GDM1 (cell line): ENCODE data around the gene MYG1.

Experiments used
- DNase-seq: peaks from one replicate; lab custom pipeline; 2025; lab: John Stamatoyannopoulos, UW

The MYG1 gene, protein sequence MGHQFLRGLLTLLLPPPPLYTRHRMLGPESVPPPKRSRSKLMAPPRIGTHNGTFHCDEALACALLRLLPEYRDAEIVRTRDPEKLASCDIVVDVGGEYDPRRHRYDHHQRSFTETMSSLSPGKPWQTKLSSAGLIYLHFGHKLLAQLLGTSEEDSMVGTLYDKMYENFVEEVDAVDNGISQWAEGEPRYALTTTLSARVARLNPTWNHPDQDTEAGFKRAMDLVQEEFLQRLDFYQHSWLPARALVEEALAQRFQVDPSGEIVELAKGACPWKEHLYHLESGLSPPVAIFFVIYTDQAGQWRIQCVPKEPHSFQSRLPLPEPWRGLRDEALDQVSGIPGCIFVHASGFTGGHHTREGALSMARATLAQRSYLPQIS

DNA sequence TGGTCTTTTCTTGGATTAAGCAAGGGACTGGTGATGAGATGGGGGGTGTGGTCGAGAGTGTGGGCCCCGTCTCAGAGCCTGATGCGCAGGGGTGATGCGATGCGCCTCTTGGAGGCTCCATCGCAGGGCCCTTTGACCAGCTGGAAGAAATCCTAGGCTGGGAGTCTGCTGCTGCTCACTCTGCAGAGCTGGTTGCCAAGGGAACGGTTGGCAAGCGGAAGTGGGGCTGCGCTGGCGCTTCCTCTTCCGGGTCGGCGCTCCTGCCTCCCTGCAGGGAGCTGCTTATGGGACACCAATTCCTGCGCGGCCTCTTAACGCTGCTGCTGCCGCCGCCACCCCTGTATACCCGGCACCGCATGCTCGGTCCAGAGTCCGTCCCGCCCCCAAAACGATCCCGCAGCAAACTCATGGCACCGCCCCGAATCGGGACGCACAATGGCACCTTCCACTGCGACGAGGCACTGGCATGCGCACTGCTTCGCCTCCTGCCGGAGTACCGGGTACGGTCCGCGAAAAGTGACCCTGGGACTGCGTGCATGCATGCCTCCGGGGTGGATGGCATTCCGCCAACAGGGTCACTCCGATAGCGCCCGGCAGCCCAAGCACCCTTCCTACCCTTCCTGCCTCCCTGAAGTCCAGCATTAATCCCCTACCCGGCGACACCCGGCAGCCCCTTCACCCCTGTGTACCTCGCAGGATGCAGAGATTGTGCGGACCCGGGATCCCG lies at the start of gene MYG1:
Gene MYG1, plus strand, starts transcription at position 242 of the 727 bp plus-strand sequence. Its CDS starts 43 bp downstream, at position 285.
- DNase-seq = peak; percentile 78

DNA sequence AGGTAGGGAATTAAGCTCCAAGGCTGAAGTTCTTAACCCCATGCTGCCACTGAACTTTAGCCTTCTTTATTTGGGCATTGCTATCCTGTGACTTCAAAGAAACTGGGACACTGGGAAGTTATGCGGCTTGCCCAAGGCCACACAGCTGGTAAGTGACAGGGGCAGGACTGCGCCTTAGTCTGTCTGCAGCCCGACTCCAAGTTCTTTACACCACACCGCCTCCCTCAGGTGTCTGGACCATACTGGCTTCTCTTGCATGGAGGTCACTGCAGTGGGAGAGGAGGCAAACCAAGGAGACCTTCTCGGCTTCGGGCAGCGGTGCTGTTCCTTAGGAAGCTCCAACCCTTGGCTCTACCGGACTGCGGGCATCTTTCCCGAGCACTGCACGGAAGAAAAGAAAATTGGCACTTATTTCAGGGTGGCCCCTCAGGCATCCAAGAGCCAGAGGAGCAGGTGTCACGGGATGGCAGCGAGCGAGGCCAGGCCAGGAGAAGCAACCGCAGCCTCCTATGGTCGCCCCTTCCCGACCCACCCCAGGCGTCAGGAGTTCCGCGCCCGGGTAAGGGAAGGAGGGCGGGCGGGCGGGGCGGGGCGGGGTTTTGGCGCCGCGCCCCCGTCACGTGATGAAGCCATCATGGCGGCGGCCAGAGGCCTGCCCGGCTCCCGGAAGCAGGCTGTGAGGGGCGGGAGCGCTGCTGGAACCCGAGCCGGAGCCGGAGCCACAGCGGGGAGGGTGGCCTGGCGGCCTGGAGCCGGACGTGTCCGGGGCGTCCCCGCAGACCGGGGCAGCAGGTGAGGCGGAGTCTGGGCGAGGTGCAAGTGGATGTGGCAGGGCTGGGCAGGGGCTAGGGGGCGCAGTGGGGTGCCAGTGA lies 47.8 kb upstream of the MYG1 start:
- DNase-seq = peak; percentile 64

DNA sequence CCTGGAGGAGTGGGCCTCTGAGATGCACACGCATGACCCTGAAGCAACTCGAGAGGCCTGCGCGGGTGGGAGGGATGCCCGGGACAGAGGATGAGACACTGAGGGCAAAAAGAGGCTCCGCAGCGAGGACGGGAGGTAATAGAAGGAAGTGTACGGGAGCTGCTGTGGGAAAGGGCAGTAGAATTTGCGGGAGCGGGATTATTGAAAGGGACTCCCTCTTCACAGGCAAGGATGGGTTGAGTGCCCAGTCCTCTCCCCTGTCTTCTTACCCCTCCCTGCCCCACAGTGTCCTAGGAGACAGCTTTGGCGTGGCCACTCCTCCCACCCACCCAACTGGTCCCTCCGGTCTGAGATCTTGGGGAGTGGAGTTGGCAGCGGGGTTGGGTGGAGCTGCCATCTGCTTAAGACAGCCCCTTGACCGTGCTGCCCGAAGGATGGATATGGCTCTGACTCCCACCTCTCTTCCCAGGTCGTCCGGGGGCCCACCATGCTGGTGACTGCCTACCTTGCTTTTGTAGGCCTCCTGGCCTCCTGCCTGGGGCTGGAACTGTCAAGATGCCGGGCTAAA lies 47.1 kb upstream of the MYG1 start:
- no peak for DNase-seq

DNA sequence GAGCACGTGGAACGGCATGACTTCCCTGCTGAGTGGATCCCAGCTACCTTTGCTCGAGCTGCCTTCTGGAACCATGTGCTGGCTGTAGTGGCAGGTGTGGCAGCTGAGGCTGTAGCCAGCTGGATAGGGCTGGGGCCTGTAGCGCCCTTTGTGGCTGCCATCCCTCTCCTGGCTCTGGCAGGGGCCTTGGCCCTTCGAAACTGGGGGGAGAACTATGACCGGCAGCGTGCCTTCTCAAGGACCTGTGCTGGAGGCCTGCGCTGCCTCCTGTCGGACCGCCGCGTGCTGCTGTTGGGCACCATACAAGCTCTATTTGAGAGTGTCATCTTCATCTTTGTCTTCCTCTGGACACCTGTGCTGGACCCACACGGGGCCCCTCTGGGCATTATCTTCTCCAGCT lies 46.2 kb upstream of the MYG1 start:
- DNase-seq = no peak

DNA sequence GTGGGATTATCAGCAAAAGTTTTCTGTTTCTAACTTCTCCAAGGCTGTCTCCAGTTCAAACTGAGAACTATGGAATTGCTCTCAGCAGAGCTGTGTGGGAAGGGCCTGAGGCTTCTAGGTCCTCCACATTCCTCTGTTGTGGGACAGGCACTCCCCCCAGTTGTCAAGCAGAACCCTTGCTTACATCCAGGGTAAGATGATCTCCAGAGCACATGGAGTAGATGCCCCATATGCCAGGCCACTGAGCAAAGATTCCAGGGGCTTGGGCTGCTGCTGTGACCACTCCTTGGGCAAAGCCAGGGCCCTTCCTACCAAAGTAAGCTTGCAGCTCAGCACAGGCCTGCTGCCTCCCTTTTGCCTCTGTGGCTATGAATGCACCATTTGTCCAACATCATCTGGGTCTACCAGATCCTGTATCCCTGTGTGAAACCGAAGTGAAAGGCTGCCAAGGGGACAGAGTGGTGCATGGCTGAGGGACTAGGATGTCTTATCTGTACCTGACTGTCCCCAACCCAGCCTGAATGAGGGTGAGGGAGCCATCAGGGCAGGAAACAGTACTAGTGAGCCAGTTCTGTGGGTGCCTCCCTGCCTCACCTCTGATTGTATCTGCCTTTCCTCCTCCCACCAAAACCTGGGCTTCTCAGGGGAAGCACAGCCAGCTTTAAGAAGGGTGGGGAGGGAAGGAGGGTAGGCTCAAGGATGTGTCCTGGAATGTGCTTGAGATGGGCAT lies 44.5 kb upstream of the MYG1 start:
- DNase-seq = no peak

DNA sequence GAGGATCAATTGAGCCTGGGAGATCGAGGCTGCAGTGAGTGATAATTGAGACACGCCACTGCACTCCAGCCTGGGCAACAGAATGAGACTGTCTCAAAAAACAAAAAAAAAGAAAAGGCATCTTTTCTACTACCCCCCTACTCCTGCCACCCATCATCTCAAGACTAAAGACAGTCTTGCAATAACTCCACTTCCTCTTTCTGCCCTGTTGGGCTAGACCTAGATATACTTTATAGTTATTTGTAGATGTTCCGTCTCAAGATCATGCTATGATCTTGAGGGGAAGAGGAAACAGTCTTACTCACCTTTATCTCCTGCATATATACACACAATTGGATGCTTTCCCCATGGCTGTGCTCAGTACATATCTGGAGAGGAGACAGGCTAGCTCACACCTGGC lies 43.5 kb upstream of the MYG1 start:
- DNase-seq = peak; percentile 34

DNA sequence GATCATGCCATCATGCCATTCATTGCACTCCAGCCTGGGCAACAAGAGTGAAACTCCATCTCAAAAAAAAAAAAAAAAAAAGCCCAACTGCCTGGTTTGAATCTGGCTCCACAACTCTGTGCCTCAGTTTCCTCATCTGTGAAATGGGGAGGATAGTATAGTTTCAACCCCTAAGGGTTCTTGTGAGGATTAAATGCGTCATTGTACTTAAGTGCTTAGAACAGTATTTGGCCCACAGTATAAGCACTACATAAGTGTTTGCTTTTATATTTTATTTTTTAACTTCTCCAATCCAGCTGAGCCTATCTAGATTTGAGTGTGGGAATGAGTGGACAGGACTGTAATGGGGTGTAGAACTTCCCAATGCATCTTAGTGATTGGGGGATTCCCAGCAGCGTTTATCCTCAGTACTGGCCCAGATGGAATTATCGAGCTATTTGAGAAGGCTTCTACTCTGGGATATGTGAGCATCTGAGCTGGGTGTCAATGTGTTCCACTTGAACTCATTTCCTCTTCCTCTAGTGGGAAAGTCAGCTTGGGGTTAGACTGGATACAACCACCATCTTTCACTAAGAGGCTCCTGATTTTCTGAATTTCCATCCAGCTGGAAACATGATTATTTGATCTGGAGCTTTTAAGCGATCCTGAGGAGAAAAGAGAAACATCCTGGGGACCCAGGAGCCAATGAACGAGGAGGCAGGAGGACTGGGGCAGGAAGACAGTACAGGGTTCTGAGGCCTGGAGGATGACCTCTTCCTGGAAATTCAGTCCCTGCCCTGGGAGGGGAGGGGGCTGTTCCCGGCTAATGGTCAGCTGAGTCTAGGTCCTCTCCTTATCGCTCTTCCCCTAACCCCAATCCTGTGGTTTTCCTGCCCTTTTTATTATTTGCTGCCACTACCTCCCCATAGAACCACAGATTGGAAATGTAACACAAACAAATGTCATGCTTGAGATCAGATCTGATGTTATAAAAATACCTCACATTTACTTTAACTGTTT lies 40.7 kb upstream of the MYG1 start:
- no peak for DNase-seq

DNA sequence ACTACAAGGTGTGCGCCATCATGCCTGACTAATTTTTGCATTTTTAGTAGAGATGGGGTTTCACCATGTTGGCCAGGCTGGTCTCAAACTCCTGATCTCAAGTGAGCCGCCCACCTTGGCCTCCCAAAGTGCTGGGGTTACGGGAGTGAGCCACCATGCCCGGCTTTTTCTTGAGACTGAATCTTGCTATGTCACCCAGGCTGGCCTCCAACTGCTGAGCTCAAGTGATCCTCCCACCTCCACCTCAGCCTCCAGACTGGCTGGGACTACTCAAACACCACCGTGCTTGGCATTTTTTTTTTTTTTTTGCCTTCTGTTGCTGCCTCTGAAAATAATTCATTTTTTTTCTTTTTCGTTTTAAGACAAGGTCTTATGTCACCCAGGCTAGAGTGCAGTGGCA lies 39.6 kb upstream of the MYG1 start:
- no peak for DNase-seq

DNA sequence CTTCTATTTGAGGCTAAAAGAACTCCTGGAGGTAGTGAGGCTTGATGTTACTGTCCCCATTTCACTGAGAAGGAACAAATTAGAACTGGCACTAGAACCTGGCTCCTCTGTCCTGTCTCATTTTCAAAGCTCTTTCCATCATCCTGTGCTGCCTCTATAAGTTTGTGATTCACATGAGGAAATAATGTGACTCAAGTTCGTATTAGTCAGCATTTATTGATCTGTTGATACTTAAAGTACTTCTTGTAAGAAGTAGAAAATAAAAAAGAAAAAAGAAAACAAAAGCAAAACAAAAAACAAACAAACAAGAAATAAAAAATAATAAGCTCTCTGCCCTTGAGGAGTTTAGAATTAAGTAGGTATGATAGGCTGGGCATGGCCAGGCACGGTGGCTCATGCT lies 33.7 kb upstream of the MYG1 start:
- DNase-seq = no peak

DNA sequence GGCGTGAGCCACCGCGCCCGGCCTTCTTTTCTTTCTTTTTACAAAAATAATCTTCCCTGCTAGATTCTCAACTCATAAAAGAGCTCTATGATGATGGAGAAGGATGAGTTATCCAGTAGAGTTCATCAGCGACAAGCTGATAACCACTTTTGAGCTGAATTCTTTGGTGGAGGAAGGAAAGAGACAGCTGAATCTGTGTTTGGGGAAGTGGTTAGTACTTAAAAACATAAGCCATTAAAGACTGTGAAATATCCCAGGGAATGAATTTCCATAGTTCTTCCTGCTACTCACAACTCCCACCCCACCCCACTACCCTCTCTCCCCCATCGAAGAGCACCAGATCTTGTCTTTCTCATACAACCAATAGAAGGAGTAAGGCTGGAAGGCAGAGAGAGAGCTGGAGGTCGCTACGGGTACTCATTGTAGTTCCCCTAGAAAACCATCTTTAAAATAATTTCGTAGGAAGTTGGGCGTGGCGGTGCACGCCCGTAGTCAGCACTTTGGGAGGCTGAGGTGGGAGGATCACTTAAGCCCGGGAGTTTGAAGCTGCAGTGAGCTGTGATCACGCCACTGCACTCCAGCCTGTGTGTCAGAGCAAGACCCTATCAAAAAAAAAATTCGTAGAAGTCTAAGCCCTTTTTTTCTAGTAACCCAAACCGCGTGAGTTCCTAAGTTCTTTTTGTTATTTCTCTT lies 32.0 kb upstream of the MYG1 start:
- no peak for DNase-seq

DNA sequence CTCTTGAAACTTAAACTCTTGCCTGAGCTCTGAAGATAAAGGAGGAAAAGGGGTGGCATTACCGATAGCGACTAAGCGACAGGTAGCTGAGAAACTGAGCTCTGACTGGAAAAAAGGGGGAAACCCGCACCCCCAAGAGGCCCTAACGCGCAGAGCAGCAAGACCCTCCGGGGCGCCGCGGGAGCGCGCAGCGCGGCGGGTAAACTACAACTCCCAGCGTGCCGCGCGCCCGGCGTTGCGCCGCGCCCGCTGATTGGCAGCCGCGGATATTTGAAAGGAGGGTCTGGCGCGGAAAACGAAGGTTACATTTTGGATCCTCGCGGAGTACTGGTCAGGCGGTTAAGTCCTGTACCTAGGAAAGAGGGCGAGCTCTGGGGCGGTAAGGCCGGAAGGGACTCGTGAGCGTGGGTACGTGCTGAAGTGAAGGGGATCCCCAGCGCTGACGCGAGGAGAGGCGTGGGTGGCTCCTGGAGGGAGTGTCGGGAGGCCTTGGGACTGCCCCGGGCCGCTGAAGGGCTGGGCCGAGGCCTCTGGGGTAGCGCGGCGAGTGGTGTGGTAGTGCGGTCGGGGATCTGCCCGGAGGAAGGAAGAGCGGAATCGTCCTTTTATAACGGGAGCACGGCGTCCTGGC lies 31.4 kb upstream of the MYG1 start, which contains the start of gene ESPL1:
Gene ESPL1, plus strand, starts transcription at position 301 of the 631 bp plus-strand sequence. CDS start 468 bp downstream, outside the sequence.
- DNase-seq = peak; percentile 63

DNA sequence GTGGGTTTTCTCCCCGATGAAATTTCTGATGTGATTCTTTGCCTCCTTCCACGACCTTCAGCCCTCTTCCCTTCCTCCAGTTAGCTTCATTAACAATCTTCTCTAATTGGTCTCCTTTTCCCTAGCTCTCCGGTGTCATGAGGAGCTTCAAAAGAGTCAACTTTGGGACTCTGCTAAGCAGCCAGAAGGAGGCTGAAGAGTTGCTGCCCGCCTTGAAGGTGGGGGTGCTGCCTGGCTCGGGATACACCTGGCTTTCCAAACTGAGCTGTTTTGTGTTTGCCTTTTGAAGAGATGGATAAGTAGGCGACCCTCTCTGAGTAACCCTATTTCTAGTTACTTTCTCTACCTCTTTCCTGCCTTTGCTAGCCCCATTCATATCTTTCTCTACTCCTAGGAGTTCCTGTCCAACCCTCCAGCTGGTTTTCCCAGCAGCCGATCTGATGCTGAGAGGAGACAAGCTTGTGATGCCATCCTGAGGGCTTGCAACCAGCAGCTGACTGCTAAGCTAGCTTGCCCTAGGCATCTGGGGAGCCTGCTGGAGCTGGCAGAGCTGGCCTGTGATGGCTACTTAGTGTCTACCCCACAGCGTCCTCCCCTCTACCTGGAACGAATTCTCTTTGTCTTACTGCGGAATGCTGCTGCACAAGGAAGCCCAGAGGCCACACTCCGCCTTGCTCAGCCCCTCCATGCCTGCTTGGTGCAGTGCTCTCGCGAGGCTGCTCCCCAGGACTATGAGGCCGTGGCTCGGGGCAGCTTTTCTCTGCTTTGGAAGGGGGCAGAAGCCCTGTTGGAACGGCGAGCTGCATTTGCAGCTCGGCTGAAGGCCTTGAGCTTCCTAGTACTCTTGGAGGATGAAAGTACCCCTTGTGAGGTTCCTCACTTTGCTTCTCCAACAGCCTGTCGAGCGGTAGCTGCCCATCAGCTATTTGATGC lies 30.6 kb upstream of the MYG1 start:
- DNase-seq = no peak

DNA sequence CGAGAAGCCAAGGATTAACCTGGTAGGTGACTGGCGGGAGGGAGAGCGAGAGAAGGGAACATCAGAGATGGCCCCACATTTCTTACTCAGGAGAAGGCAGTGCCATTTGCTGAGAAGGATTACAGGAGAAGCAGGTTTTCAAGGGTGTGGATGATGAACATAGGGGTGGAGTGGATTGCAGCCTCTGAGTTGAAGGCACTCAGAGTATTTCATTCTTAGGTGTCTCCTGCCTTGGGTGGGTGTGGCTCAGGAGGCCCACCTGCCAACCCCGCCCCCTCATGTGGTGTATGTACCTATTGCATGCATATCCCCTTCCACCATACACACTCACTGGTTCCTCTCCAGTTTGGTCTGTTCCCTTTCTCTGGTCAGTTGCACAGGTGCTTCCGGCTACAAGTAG lies 25.1 kb upstream of the MYG1 start:
- DNase-seq = no peak

DNA sequence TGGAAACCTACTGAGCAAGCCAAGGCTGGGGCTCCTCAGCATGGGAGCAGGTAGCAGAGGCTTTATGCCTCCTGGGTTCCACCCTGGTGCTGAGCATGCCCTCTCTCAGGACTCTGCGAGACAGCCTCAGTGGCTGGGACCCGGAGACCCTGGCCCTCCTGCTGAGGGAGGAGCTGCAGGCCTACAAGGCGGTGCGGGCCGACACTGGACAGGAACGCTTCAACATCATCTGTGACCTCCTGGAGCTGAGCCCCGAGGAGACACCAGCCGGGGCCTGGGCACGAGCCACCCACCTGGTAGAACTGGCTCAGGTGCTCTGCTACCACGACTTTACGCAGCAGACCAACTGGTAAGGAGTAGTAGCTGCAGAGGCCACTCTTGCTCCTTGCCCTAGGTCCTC lies 23.0 kb upstream of the MYG1 start:
- DNase-seq = no peak

DNA sequence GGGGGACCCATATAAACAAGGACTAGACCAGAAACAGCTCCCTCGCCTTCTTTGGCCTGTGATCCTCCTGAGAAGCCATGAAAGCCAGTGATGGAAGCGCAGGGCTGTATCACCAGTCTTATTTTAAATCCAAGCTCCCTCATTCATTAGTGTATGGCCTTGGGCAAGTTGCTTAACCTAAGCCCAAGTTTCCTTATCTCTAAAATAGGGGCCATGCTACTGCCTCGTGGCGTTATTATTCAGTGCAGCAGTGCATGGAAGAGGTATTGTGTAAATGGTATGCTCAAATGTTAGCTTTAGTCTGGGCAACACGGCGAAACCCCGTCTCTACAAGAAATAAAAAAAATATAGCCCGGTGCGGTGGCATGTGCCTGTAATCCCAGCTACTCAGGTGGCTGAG lies 21.5 kb upstream of the MYG1 start:
- no peak for DNase-seq

DNA sequence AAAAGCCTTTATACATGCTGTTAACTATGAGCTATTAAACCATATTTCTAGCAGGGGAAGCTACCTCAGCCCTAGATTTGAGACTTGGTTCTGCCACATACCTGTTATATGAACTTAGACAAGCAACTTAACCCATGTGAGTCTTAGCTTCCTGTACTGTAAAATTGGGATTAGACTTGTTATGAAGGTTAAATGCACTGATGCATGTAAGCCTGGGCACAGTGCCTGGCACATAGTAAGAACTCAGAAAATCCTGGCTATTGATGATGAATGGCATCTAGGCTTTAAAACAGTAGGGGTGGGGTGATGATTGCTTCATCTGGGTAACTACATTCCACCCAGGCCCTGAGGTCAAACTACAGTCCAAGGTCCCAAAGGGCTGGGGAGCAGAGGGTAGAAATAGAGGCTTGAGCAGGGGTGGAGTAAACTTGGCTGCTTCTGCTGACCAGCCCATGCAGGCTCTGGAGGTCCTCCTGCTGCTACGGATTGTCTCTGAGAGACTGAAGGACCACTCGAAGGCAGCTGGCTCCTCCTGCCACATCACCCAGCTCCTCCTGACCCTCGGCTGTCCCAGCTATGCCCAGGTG lies 20.1 kb upstream of the MYG1 start:
- DNase-seq = no peak

DNA sequence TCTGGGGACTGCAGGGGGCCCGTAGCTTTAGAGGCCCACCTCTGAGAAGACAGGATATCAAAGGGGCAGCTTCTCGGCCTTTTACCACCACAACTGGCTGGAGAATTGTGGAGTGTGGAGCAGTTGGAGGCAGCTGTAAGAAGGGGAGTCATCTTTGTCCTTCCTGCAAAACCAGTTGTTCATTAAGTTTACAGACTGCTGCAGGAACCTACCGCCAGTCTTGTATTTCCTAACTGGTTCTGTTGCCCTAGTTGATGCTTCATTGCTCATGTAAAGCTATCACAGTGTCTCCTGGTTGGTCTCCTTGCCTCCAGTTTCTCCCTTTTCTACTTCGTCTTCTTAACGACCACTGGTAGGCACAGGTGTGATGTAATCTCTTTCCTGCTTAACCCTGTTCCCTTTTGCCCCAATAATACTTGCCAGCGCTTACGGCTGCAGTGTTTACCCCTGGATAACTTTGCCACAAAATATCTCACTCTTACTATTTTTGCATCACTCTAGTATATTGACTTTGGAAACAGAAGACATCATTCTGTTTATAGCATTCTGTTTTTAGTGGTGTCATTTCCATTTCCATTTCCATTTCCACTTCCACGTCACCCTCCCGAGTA lies 19.5 kb upstream of the MYG1 start:
- DNase-seq = no peak
